ENCODE results near the gene RASA2. TPM values are rescaled to one million over a fixed set of nuclear protein-coding genes. Genes with fewer than 3 reads are reported as not detected.

Gene RASA2
- total and polyA plus RNA-seq, 2 experiments from 2014 or later: 6.3 to 18.0 TPM

DNA sequence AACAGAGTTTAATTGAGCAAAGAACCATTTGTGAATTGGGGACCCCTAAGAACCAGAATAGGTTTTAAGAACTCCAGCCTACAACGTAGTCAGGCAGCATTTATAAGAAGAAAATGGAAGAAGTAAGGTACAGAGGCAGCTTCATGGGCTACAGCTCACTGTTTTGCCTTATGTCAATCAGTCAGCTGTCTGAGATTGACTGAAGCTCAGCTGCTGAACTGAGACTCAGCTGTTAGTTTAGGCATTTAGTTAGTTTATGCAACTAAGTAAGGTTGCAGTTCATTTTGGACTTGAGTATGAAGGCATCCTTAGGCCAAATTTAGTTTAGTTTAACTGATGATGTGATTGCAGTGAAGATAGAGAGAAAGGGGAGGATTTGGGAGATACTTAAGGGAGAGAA, 34.1 kb upstream of the RASA2 start:
- no peaks in the 10 kb centered on the region for H3K9me3 ChIP-seq (ENCODE audit: low read depth)
- DNase-seq (ENCODE audit: low read depth in 1 of 2, low spot score in 1 of 2): no peak
- TF ChIP-seq, protein P1, sequence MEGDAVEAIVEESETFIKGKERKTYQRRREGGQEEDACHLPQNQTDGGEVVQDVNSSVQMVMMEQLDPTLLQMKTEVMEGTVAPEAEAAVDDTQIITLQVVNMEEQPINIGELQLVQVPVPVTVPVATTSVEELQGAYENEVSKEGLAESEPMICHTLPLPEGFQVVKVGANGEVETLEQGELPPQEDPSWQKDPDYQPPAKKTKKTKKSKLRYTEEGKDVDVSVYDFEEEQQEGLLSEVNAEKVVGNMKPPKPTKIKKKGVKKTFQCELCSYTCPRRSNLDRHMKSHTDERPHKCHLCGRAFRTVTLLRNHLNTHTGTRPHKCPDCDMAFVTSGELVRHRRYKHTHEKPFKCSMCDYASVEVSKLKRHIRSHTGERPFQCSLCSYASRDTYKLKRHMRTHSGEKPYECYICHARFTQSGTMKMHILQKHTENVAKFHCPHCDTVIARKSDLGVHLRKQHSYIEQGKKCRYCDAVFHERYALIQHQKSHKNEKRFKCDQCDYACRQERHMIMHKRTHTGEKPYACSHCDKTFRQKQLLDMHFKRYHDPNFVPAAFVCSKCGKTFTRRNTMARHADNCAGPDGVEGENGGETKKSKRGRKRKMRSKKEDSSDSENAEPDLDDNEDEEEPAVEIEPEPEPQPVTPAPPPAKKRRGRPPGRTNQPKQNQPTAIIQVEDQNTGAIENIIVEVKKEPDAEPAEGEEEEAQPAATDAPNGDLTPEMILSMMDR (IDR thresholded peaks at IDR 0.05; ENCODE audit: low read depth, low read length): no peak
- H3K36me3 ChIP-seq: no peaks in the 10 kb centered on the region
- H3K4me3 ChIP-seq: no peak overlapping the region
- no peaks in the 10 kb centered on the region for H3K27me3 ChIP-seq
- no peaks in the 10 kb centered on the region for H3K4me1 ChIP-seq (ENCODE audit: low read depth)
- no peak overlapping the region for H3K27ac ChIP-seq

DNA sequence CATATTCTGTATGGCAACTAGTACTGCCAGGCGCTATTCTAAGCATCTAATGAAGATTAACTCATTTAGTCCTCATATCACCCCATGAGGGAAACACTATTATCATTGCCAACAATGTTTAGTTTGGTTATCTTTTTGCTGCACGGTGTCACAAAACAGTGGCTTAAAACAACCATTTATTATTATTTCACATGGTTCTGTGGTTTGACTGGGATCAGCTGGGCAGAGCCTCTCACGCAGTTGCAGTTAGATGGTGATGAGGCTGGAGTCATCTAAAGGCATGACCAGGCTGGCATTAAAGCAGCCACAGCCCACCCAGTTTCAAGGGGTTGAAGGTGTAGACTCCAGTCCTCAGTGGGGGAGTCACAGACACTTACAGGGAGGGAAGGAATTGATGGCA, 32.8 kb upstream of the RASA2 start:
- TF ChIP-seq, protein P1 (IDR thresholded peaks at IDR 0.05; ENCODE audit: low read depth, low read length): no peak
- Histone ChIP-seq H3K4me1 (ENCODE audit: low read depth) (no peaks in the 10 kb centered on the region), H3K4me3 (no peak overlapping the region), H3K27me3 (no peaks in the 10 kb centered on the region), H3K36me3 (no peaks in the 10 kb centered on the region), H3K9me3 (ENCODE audit: low read depth) (no peaks in the 10 kb centered on the region), H3K27ac (no peak overlapping the region)
- DNase-seq (ENCODE audit: low read depth in 1 of 2, low spot score in 1 of 2): no peak

DNA sequence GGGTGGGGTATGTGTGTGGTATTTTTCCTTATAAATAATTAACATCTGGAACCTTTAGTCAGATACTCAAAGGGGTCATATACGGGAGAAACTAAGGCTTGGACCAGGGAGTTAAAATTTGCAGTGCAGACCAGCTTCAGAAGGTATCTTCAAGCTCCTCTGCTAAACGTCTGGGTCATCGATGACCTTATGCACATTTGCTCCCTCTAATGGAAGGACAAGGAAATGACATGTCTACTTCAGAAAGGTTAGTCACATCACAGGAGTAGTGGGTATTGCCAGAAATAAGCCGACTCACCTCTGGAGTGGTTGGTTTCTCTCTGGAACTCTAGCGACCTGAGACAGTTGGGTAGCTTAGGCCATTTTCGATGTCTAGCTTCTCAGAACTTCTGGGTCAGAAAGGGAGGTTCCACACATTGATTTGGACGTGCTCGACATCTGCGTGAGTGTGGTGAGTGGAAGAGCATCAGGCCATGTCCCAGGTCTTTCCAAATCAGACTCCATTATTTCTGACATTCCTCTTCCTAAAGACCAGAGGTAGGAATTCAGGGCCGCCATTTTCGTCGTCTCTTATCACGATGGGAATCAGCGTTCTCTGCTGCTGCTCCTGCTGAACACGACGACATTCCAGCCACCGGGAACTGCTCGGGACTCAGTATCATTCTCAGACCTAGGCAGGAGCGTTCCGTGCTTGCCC, 31.8 kb upstream of the RASA2 start:
- TF ChIP-seq, protein P1 (IDR thresholded peaks at IDR 0.05; ENCODE audit: low read depth, low read length): peak; percentile 71
- no peaks in the 10 kb centered on the region for H3K36me3 ChIP-seq
- H3K9me3 ChIP-seq (ENCODE audit: low read depth): no peaks in the 10 kb centered on the region
- no peak overlapping the region for H3K27ac ChIP-seq
- H3K4me1 ChIP-seq (ENCODE audit: low read depth): no peaks in the 10 kb centered on the region
- H3K4me3 ChIP-seq: no peak overlapping the region
- no peaks in the 10 kb centered on the region for H3K27me3 ChIP-seq
- DNase-seq (ENCODE audit: low read depth in 1 of 2, low spot score in 1 of 2): peak; percentile 76 to 87

DNA sequence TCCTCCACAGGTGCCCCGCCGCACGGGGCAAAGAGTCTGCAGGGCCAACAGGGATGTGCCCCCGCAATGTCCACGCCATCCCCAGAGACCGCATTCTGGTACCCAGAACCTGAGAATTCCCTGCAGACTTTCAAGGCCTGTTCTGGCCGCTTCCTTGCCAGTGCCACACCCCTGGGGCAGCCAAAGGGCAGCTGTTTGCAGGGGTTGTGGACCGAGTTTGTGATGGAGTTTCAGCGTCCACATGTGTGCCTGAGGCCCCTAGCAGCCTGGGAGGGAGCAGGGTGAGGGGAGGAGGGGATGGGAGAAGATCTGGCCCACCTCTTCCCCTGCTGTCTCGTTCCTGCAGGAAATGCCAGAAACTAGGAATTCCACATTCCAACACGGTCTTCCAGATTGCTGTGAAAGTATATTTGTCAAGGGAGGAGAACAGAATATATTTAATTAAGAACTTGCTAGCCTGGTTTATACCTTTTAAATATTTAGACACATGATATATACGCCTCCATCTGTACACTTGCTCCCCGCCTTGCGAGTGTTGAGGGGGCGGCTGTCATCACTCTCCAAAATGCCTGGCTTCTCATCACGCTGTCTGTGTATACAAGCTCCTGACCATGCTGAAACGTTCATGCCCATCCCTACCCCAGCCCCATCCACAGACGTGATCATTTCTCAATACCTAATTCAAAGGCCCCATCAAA, 31.1 kb upstream of the RASA2 start:
- Histone ChIP-seq H3K36me3 (no peaks in the 10 kb centered on the region), H3K27me3 (no peaks in the 10 kb centered on the region), H3K27ac (no peak overlapping the region), H3K9me3 (ENCODE audit: low read depth) (no peaks in the 10 kb centered on the region), H3K4me3 (no peak overlapping the region), H3K4me1 (ENCODE audit: low read depth) (no peaks in the 10 kb centered on the region)
- DNase-seq (ENCODE audit: low read depth in 1 of 2, low spot score in 1 of 2): peak in 1 of 2 donors; percentile 46
- TF ChIP-seq, protein P1 (IDR thresholded peaks at IDR 0.05; ENCODE audit: low read depth, low read length): no peak

DNA sequence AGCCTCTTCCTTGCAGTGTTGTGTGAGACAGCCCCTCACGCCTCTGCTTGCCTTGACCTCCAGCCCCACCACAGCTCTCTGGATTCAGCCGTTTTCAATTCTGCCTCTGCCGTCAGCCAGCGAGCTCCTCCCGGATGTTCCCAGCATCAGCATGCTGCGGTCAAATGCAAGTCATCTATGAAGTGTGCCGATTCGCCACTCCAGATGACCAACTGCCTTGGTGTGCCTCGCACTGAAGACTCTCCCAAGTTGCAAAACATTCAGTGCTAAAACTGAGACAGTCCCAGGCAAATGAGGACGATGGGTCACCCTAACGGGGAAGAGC, 30.6 kb upstream of the RASA2 start:
- H3K4me1 ChIP-seq (ENCODE audit: low read depth): no peaks in the 10 kb centered on the region
- no peak overlapping the region for H3K27ac ChIP-seq
- no peaks in the 10 kb centered on the region for H3K9me3 ChIP-seq (ENCODE audit: low read depth)
- no peak overlapping the region for H3K4me3 ChIP-seq
- TF ChIP-seq, protein P1 (IDR thresholded peaks at IDR 0.05; ENCODE audit: low read depth, low read length): no peak
- no peaks in the 10 kb centered on the region for H3K27me3 ChIP-seq
- peak in 1 of 2 donors; percentile 78 for DNase-seq (ENCODE audit: low read depth in 1 of 2, low spot score in 1 of 2)
- no peaks in the 10 kb centered on the region for H3K36me3 ChIP-seq

Measured in cardiac muscle cell (in vitro differentiated cells and primary cell).